Activated naive CD4-positive, alpha-beta T cell treated with anti-CD3 and anti-CD28 coated beads, Interleukin-2, amount 50 U/mL, for 72 hours (primary cell): ENCODE measurements around the gene RASGRP3. TPM values are rescaled to one million over a fixed set of nuclear protein-coding genes. Genes with fewer than 3 reads are reported as not detected.
A peak's percentile ranks its signal among the peaks of the same experiment; 100 is the strongest.
"Not testable (repeated sequence)": the region's sequence is repeated elsewhere in the genome, so short reads cannot be mapped to it uniquely, and the experiment has no call there.

ENCODE experiments used
- ATAC-seq, 2 donors: fragments of 150-1000 bp; cut with Tn5 transposase; 2 replicates each; pipeline ENCODE4 v1.10.0; 2021; ENCODE audit warnings: mild to moderate bottlenecking in 2 of 2, moderate library complexity in 2 of 2
- DNase-seq, 2 donors: peaks; one replicate each; pipeline ENCODE4 v3.0.0; 2021 to 2022; ENCODE audit warnings: low spot score in 2 of 2
- H3K27ac Mint-ChIP-seq, 2 donors: one replicate each; pipeline ENCODE4 v1.8.0; 2022; ENCODE audit warnings: mild to moderate bottlenecking in 2 of 2, mixed read lengths in 2 of 2
- H3K36me3 Mint-ChIP-seq, 2 donors: one replicate each; pipeline ENCODE4 v1.8.0; 2022; ENCODE audit warnings: mixed read lengths in 2 of 2
- H3K9me3 Mint-ChIP-seq, 2 donors: one replicate each; pipeline ENCODE4 v1.8.0; 2022; ENCODE audit warnings: mixed read lengths in 2 of 2
- total RNA-seq, 2 donors: library from RNA; stranded (reverse); gene quantifications; one replicate each; pipeline ENCODE4 v1.2.3, GENCODE V29; 2022

The RASGRP3 gene
- total RNA-seq, 2 donors from 2014 or later, result 2.5 to 2.8 TPM

DNA sequence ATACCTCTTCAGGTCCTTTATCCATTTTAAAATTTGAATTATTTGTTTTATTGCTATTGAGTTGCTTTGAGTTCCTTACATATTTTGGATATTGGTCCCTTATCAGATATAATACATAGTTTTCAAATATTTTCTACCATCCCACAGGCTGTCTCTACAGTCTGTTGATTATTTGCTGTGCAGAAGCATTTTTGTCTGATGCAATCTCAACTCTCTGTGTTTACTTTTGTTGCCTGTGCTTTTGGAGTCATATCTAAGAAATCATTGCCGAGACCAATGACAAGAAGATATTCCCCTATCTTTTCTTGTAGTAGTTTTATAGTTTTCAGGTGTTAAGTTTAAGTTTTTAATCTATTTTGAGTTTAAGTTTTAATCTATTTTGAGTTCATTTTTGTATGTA lies 25.2 kb upstream of the RASGRP3 start:
- Mint-ChIP-seq H3K36me3 (peaks cover 0 to 19% of the 10 kb centered on the region in 2 donors), H3K27ac (no peak overlapping the region), H3K9me3 (peaks cover 6 to 23% of the 10 kb centered on the region in 2 donors)
- DNase-seq (no peak), ATAC-seq (no peak)

DNA sequence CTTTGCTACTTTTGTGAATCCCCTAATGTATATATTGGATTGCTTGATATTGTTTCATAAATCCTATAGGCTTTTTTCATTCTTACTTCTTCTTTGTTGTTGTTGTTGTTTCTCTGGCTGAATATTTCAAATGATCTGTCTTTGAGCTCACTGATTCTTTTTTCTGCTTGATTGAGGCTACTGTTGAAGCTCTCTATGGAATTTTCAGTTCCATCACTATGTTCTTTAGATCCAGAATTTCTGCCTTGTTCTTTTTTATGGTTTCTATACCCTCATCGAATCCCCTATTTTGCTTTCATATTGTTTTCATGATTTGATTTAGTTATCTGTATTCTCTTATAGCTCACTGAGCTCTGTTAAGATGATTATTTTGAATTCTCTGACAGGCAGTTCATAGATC lies 24.6 kb upstream of the RASGRP3 start:
- peaks cover 0 to 19% of the 10 kb centered on the region in 2 donors for H3K36me3 Mint-ChIP-seq
- ATAC-seq (no peak), DNase-seq (no peak)
- H3K27ac Mint-ChIP-seq, result no peak overlapping the region
- peaks cover 6 to 23% of the 10 kb centered on the region in 2 donors for H3K9me3 Mint-ChIP-seq

DNA sequence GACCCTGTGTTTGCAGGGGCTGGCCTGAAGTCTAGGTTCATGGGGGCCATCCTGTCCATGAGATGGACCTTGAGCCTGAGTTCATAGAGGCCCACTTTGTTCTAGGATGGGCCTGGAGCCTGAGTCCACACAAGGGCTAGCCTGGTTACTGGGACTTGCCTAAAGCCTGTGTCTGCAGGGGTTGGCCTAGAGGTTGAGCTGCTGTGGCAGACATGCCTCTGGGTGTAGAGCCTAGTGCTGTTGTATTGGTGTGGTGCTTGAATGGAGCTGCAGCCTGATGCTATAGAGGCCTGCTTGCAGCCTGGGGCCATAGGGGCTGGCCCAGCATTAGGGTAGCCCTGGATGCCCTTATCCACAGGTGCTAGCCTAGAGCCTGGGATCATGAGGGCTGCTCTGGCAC lies 23.9 kb upstream of the RASGRP3 start:
- ATAC-seq, result no peak
- H3K27ac Mint-ChIP-seq, result no peak overlapping the region
- peaks cover 6 to 23% of the 10 kb centered on the region in 2 donors for H3K9me3 Mint-ChIP-seq

DNA sequence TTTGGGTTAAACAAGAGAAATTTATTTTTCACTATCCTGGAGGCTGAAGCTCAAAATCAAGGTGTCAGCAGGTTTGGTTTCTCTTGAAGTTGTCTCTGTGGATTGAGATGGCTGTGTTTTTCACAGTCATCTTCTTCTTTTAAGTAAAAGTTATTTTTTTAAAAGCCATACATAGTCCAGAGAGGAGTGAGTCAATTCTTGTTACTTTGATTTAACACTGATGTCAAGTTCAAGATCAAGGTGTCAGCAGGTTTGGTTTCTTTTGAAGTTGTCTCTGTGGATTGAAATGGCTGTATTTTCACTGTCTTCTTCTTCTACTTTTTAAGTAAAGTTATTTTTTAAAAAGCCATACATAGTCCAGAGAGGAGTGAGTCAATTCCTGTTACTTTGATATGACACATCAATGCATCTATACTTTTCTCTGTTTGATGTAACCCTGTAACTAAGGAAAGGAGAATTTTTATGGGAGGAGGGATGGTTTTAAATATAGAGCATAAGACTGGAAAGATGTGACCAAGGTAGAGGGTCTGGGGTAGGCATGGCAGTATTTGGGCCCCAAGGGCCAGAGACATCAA lies 22.5 kb upstream of the RASGRP3 start:
- Mint-ChIP-seq H3K36me3 (peaks cover 0 to 19% of the 10 kb centered on the region in 2 donors), H3K27ac (no peak overlapping the region), H3K9me3 (peaks cover 6 to 23% of the 10 kb centered on the region in 2 donors)
- peak; percentile 18 to 81 for ATAC-seq
- DNase-seq, result no peak

More for the DNA sequence above, 23.9 kb upstream of the RASGRP3 start:
- peaks cover 0 to 19% of the 10 kb centered on the region in 2 donors for H3K36me3 Mint-ChIP-seq
- no peak for DNase-seq

DNA sequence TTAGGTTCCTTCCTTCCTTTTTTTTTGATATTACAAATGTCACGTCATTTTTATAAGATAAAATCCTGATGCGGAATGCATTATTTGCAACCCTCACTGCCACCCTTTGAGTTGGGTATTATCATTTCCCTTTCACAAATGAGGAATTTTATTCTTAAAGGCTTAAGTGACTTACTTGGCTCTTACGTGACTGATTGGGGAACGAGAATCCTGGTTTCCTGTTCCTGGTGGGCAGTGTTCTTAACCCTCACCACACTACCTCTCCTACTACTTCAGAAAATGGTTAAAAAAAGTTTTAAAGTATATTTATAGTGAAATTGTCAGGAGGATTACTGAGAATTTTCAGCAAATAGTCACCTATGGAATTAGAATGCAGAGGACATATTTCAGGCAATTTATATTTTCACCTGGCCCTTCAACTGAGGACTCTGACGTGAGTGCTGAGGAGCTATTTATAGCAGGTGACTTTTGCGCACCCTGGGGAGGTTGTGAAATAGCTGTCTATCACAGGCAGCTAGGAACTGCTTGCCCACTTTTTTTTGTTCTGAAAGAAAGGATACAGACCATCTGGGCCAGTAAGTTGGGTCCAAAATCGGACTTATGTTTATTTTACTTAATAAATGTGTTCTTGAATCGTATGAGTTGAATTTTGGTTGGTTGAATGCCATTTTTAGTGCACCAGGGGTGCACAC lies 18.7 kb upstream of the RASGRP3 start:
- DNase-seq (no peak), ATAC-seq (no peak)
- Mint-ChIP-seq H3K27ac (no peak overlapping the region), H3K36me3 (peaks cover 0 to 6% of the 10 kb centered on the region in 2 donors), H3K9me3 (peaks cover 0 to 11% of the 10 kb centered on the region in 2 donors)

DNA sequence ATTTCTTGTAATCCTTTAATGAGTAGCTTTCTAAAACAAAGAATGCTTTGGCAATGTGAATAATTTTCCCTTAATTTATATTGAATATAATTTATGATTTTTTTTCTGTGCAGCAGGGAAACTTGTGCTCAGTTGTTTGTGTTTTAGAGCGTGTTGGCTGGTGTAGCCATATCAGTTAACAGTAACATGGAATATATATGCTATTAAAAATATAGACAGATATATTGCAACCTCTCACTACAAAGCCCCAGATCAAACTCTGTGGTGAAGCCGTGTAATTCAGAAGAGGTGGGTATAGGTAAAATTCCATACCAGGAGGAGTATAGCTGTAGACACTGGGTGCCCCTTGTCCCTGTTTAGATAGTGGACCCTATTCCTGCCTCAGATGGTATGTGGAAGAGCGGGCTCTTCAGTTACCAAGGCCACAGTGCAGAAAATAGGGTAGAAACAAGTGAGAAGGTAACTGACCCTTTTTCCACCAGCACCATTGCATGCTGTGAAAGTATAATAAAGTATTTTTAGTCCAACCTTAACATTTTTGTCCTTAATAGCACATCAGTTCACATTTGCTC lies 18.1 kb upstream of the RASGRP3 start:
- no peak for ATAC-seq
- Mint-ChIP-seq H3K27ac (no peak overlapping the region), H3K9me3 (peaks cover 0 to 5% of the 10 kb centered on the region in 2 donors), H3K36me3 (no peaks in the 10 kb centered on the region)
- DNase-seq, result no peak

DNA sequence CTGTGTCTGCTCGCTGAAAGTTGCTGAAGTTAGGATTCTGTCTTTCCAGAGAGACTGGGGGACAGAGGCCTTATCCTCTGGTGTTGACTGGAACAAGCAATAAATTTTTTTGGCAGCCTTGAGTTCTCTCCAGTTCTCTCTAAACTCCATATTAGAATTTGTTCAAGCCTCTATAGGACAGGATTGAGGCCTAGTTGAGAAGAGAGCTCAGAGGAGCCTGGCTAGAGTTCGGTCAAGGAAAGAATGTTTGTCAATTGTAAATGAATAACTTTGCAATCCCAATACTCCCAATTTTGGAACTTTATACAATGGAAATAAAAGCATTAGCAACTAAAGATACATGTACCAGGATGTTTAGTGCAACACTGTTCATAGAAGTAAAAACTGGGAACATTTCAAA lies 16.7 kb upstream of the RASGRP3 start:
- H3K36me3 Mint-ChIP-seq, result no peaks in the 10 kb centered on the region
- no peak for DNase-seq
- no peaks in the 10 kb centered on the region for H3K9me3 Mint-ChIP-seq
- no peak for ATAC-seq
- no peak overlapping the region for H3K27ac Mint-ChIP-seq

DNA sequence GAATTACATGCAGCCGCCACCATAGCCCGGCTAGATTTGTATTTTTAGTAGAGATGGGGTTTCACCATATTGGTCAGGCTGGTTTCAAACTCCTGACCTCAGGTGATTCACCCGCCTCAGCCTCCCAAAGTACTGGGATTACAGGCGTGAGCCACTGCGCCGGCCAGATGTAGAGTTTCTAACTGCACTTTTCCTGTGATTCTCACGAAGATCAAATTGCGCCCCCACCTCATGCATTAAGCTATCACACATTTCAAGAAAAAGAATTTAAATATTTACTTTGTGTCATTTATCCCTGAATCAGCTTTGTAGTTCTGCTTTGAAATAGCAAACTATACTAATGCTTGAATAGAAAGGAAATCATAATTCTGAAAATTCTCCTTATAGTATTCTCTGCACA lies 13.9 kb upstream of the RASGRP3 start:
- H3K9me3 Mint-ChIP-seq, DNase-seq, H3K36me3 Mint-ChIP-seq, H3K27ac Mint-ChIP-seq, ATAC-seq: not testable (repeated sequence)

DNA sequence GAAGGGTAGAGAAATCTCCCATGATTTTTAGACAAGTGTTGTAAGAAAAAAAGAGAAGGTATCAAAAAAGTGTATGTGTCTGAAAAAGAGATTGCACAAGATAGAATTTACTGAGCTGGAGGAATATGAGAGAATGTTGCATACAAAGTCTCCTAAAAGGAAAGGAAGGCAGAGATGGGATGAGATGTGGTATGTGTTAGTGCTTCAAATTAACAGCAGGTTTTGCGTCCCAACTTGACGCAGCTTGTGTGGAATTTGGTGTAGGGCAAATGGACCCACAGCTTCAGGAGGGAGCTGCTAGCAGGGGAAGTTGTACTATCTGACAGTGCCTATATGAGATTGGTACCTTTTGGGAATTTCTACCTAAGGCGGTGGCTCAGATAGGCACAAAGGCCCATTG lies 9.0 kb upstream of the RASGRP3 start:
- no peak for DNase-seq
- no peaks in the 10 kb centered on the region for H3K9me3 Mint-ChIP-seq
- no peak overlapping the region for H3K27ac Mint-ChIP-seq
- H3K36me3 Mint-ChIP-seq, result no peaks in the 10 kb centered on the region
- no peak for ATAC-seq

DNA sequence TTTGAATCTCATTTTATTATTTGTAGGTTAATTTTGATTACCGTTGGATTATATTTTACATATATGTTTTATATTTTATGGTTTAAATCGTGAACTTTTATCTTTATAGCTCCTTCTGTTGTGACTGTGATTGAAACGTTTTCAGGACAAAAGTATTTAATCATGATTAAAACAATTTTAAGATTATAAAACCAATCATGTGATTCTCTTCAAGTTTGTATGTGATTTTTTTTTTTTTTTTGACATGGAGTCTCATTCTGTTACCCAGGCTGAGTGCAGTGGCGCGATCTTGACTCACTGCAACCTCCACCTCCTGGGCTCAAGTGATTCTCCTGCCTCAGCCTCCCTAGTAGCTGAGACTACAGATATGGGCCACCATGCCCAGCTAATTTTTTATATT lies 7.2 kb upstream of the RASGRP3 start:
- Mint-ChIP-seq H3K36me3 (no peaks in the 10 kb centered on the region), H3K9me3 (no peaks in the 10 kb centered on the region), H3K27ac (no peak overlapping the region)
- DNase-seq (no peak), ATAC-seq (no peak)

DNA sequence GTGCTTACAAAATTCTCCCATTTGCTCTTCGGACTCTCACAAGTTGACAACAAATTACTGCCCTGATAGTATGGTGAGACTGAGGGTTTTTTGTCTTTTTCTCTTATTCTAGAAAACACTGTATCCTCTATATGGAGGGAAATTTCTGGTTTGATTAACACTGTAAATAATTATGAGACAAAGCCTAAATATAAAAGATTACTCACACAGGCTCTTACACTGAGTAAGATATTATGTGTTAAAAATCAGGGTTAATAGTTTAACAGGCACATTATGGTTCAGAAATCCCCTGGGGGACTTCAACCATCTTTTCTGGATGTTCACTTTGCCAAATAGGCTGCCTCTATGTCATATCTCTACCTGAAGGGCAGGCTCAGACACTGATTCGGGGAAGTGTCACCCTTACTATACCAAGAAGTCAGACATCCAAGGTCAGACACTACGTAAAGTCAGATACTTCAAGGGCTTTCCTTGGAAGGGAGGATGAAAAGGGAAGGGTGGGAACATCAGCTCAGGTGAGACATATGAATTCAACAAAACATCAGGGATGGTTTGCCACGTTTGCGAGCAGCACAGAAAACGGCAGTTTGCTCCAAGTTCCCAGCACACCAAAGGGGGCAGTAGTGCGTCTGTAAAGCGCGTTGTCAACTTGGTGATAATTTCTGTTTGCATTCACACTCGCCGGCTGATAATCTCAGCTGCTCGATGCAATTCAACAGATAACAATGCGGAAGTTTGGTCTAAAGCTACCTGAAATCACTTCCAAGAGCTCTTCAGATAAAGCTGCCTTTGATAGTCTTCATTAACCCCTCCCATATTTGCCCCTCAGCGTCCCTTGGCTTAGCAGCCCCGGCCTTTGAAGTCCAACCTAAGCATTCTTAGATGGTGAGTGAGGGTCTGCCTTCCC lies 972 bp upstream of the RASGRP3 start:
- ATAC-seq, result peak; percentile 69 to 75
- peaks cover 0 to 6% of the 10 kb centered on the region in 2 donors for H3K36me3 Mint-ChIP-seq
- no peaks in the 10 kb centered on the region for H3K9me3 Mint-ChIP-seq
- DNase-seq, result peak; percentile 71 to 72
- H3K27ac Mint-ChIP-seq, result peak overlapping the region; percentile 95 to 99

DNA sequence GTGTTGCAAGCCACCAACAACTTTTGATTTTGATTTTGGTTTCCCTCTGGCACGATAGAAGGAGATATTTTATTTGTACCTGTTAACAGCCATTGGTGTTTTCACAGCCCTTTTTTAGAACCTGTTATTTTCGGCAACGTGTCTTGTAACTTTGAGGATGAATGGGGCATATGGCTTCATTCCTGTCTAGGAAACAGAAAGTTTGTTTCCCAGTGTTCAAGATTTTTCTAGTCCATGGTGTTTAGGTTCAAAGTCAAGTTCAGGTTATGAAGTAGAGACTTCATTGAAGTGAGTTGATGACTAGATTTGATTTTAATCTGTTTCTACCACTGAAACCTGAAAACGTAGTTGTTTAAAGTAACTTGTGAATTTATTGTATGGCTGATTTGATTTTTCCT lies 343 bp downstream of the RASGRP3 start:
- Mint-ChIP-seq H3K9me3 (no peaks in the 10 kb centered on the region), H3K36me3 (peaks cover 0 to 6% of the 10 kb centered on the region in 2 donors), H3K27ac (peak overlapping the region; percentile 95 to 99)
- ATAC-seq, result peak in 1 of 2 donors; percentile 4
- no peak for DNase-seq

DNA sequence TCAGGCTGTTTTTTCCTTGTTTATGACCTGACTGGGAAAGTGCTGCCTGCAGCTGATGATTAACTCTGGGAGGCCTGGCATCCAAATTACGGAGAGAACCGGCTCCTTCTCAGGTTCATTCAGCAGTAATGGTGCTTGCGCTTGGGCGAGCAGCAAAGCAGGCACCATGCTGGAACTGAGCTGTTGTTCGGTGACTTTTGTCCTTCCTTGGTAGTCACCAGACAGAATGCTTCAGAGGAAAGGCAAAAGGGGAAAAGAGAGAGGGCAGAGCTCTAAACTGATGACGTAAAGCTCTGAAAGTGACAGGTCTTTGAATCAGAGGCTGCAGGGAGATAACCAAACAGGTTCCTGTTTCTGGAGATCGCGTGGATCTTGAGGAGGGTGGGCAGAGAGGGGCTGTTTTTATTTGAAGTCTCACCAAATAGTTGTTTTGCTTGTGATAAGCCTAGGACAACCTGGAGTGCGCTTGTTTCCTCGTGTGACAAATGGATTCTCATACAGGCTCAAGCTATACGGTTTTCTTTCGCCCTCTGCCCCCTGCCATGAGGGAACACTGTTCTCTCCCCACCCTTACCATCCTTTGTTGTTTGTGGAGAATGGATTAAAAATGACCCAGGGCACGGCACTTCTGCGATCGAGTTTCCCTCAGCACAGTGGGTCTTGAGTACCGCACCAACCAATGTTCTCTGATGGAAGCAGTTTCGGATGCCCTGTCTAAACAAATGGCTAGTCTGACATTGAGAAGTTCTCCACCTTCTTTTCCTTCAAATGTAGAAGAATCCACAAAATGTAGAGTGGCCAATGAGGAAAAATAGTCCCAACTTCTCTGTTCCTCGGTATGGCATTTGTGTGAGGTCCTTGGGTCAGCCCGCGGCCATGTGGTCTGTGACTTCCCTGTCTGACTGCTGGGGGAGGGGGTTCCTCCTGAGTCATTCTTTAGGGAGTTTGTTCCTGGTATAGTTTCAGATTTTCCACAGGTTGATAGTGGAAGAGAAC lies 1.3 kb downstream of the RASGRP3 start:
- DNase-seq, result no peak
- ATAC-seq, result peak; percentile 17 to 26
- H3K9me3 Mint-ChIP-seq, result no peaks in the 10 kb centered on the region
- peaks cover 0 to 6% of the 10 kb centered on the region in 2 donors for H3K36me3 Mint-ChIP-seq
- peak overlapping the region; percentile 65 to 95 for H3K27ac Mint-ChIP-seq

DNA sequence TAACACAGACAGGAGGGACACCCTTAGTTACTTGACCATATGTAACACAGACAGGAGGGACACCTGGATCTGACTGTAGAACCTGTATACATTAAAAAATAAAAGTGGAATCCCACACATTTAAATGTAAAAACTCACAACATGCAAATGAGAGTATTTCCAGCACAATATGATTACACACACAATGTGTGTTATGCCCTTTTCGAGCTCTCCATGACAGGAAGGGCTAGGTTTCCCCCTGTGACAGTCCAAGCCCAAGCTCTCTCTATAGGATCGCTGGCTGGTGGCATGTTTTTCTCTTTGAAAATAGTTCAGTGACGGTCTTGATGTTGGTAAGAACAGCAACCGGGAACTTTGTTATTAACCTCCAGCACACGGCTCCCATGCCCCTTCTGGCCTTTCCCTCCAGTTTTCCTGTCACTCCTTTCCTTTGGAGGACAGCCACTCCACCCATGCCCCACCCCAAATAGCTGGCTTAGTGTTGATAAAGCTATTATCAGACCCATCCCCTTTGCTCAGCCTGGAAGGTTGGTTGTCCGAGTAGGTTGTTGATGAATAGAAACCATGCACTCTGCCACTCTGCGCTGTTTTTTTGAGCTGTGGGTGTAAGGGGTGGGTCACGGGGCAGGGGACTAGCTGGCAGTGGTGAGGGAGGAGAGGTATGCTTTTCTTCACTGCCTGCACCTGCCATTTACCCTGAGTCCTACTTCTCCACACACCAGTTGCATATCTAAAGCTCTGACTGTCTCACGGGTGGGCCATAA lies 2.7 kb downstream of the RASGRP3 start:
- no peak for ATAC-seq
- Mint-ChIP-seq H3K9me3 (no peaks in the 10 kb centered on the region), H3K27ac (no peak overlapping the region)

DNA sequence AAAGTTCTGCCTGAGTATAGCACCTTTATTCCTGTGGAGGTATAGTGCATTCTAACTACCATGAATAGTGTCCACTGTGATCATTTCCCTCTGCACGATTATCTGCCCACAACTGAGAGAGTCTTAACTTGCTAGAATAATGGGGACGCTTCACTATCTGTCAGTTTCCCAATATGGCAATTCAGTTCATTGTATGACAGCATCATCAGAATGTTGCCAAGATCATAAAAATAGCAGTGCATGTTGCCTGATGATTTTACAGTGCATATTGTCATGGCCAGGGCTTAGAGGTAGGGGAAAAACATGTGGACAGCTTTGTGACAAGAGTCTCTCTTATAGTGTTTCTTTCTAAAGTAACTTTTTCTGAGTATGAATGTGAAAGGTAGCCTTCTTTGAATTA lies 6.1 kb downstream of the RASGRP3 start:
- ATAC-seq, result no peak
- DNase-seq, result no peak
- Mint-ChIP-seq H3K27ac (no peak overlapping the region), H3K36me3 (peaks cover 5 to 14% of the 10 kb centered on the region in 2 donors), H3K9me3 (peaks cover 0 to 10% of the 10 kb centered on the region in 2 donors)

More for the DNA sequence above, 2.7 kb downstream of the RASGRP3 start:
- H3K36me3 Mint-ChIP-seq, result peaks cover 0 to 6% of the 10 kb centered on the region in 2 donors
- no peak for DNase-seq
